ENCODE data around the gene FBRSL1.

FBRSL1 gene

DNA sequence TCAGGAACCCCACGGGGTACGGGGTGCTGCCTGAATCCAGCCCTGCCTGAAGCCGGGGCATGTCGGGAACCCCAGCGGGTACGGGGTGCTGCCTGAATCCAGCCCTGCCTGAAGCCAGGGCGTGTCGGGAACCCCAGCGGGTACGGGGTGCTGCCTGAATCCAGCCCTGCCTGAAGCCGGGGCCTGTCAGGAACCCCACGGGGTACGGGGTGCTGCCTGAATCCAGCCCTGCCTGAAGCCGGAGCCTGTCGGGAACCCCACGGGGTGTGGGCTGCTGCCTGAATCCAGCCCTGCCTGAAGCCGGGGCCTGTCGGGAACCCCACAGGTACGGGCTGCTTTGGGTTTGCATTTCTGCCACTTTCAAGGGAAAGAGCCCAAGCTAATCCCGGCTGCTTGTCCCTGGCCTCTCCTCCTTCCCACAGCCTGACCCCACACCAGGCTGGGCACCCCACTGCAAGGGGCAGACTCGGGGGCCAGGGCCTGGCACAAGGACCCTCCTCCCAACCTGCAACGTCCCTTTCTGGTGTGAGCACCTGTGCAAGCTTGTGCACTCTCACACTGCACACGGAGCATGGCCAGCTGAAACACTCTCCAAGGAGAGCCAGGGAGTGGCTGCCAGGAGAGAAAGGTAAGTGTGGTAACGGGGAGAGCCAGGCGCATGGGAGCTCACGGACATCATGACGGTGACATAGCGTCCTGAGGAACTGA lies 5.6 kb upstream of the FBRSL1 start:
- no peak for DNase-seq (ENCODE audit: low read depth)

DNA sequence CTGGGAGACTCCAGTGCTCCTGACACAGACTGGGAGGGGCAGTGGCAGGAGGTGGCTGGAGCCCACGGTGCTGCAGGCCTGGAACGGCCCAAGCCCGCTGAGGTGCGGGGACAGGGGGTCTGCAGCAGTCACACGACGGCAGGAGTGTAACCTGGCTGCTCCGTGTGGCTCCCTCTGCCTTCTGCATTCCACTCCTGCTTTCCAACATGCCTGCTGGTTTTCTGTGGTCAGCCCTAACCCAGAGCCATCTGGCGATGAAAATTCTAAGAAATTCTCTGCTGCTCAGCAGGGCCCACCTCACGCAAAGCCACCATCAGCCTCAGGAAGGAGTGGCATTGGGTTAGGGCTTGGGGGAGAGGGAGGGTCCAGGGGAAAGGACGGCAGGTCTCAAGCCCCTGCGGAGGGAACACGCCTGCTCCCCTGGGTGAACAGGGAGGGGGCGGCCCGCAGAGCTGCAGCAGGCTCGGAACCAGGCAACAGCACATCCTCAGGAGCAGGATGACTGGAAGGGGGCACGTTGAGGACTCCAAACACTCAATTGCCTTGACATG lies 5.0 kb upstream of the FBRSL1 start:
- DNase-seq (ENCODE audit: low read depth) = no peak

DNA sequence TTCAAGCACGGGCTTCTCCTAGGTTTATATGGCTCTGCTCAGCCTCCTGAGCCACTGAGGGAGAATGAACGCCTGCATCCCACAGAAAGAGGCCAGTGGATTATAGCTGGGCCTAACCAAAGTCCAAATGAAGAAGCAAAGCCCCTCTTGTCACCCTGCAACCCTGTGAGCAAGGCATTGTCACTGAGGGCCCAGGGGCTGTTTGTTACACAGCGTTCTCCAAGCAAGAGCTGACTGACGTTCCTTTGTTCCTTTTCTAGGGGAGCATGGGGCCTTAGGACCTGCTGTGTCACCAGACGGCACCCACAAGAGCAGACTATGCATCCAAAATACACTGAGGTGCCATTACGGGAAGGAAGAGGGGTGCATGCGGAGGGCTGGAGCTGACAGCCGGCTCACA lies 4.3 kb upstream of the FBRSL1 start:
- no peak for DNase-seq (ENCODE audit: low read depth)

GRCh38 chr12:132486168-132486567 lies 3.8 kb upstream of the FBRSL1 start:
- no peak for DNase-seq (ENCODE audit: low read depth)

GRCh38 chr12:132486576-132486975 lies 3.4 kb upstream of the FBRSL1 start:
- DNase-seq (ENCODE audit: low read depth) = no peak

GRCh38 chr12:132487311-132487741 lies 2.6 kb upstream of the FBRSL1 start:
- DNase-seq (ENCODE audit: low read depth) = no peak

- DNase-seq (ENCODE audit: low read depth) = no peak
Observed at GRCh38 chr12:132488127-132489077, 1.5 kb upstream of the FBRSL1 start.

- DNase-seq (ENCODE audit: low read depth) = no peak
Observed at GRCh38 chr12:132489078-132489601, 811 bp upstream of the FBRSL1 start.

- DNase-seq (ENCODE audit: low read depth) = no peak
Observed at GRCh38 chr12:132490422-132491137, 629 bp downstream of the FBRSL1 start.

DNA sequence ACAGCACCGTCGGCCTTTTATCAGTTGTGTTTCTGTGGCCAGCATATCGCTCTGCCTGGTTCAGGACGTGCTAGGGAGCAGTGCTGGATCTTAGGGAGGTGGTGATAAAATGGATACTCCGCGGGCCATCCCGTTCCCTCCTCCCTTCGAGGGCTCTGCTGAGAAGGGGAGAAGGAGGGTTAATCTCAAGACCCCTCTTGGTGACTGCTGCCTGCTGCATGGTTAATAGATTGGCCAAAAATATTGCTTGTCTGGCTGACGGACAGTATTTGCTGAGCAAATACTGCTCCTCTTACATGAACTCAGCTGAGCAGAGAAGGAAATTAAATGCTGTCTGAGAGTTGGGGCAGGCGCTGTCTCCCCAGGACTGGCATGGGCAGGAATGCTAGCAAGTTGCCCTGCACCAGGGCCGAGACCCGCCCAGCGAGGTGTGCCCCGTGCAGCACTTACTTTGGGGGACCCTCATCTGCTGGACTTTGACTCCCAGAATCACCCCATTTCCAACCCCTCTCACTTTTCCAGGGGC lies 1.2 kb downstream of the FBRSL1 start:
- DNase-seq (ENCODE audit: low read depth) = no peak

GRCh38 chr12:132491761-132492378 lies 1.9 kb downstream of the FBRSL1 start:
- DNase-seq (ENCODE audit: low read depth) = no peak

DNA sequence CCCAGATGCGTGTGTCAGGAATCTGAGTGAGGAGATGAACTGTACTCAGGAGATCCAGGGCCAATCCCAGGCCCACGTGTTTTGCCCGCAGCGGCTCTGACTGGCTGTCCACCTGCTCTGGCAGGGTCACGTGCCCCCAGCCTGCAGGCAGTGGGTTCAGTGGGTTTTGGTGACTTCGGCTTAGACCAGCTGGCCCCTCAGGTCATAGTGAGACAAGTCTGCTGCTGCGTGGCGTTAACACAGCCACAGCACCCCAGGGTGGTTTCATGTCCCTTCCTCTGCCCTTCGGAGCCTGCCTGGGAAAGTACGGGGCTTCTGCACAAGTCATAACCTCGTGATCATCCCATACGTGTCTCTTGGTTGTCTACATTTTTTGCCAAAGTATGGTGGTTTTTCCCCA lies 2.6 kb downstream of the FBRSL1 start:
- no peak for DNase-seq (ENCODE audit: low read depth)

- DNase-seq (ENCODE audit: low read depth) = no peak
Observed at GRCh38 chr12:132492951-132493350, 3.0 kb downstream of the FBRSL1 start.

DNA sequence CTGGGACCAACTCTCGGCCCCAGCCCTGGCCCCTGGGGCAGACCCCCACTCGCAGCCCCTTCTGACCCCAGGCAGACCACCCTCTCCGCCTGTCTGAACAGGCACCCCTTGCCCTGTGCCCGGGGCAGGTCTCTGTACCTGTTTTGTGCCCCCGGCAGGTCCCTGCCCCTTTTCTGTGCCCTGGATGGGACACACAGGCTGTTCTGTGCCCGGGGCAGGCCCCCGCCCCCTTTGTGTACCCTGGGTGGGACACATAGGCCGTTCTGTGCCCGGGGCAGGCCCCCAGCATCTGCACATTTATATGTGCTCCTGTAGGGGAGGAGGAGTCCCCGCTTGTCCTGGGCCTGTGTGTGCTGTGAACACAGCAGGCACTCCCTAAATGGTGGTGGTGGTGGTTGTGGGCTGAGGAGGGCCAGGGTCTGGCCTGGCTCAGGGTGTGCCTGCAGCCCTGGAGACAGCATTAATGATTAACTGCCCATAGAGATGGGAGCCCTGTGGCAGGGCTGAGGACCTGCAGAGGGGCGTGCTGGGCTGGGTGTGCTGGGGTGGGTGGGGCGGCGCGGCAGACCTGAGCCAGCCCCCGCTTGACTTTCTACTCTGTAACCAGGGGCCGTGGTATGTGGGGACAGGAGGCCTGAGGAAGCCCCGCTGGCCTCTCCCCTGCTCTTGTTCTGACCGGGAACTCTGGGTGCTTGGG lies 3.7 kb downstream of the FBRSL1 start:
- no peak for DNase-seq (ENCODE audit: low read depth)

- DNase-seq (ENCODE audit: low read depth) = no peak
Observed at GRCh38 chr12:132494294-132495164, 4.6 kb downstream of the FBRSL1 start.

DNA sequence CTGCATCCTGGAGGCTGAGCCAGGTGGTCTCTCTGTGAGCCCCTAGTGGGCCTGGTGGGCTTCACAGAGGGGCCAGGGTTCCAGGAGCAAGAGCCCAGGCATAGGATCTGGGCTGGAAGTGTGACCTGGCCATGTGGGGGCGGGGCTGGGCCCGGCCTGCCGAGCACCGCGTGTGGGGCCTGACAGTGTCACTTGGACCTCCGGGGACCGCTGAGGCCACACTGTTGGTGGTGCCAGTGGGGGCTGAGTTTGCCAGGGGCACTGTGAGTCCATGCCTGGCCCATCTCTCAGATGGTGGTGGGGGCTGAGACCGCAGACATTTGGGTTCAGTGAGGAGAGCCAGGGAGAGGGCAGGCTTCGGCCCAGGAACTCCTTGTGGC lies 5.2 kb downstream of the FBRSL1 start:
- DNase-seq (ENCODE audit: low read depth) = no peak

- no peak for DNase-seq (ENCODE audit: low read depth)
Observed at GRCh38 chr12:132495629-132496357, 5.8 kb downstream of the FBRSL1 start.

DNA sequence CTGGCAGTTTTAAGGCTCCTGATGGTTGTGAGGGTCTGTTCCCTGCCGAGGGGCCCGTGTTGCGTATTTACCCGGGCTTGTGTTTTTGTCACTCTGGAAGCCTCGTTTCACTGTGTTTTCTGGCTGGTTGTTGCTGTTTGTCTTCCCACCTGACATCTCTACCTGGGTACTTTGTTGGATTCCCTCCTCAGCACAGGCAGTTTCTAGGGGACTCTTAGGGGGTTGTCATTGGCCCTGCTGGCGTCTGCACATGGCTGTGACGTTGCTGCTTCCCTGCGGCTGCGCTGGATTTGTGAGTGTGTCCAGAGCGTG lies 6.4 kb downstream of the FBRSL1 start:
- no peak for DNase-seq (ENCODE audit: low read depth)

DNA sequence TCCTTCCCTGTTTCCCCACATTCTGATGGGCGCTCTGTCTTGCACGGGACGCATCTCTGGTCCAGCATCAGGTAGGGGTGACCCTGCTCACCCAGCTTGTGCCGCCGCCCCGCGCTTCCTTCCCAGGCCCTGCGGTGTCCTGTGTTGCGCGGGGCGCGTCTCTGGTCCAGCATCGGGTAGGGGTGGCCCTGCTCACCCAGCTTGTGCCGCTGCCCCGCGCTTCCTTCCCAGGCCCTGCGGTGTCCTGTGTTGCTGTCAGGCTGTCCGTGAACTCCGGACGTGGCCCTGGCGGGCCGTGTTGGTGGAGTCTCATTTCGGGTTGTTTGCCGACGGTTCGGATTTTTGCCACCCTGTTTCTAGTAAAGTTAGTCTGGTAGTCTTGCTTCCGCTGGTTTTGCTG lies 6.8 kb downstream of the FBRSL1 start:
- DNase-seq (ENCODE audit: low read depth) = no peak
